K562 (cell line): Measurements from ENCODE around the gene RYR1. TPM values are rescaled to one million over a fixed set of nuclear protein-coding genes. Genes with fewer than 3 reads are reported as not detected.

Experiments
- ARHGAP35 ChIP-seq: fragments of 450-650 bp; IDR thresholded peaks from 2 replicates; pipeline ENCODE4 v1.6.1; 2018; ENCODE audit not compliant: partially characterized antibody
- BRCA1 ChIP-seq, 2 experiments: fragments of 450-650 bp in 1 of 2; sonication (generic) in 1 of 2; formaldehyde crosslinking in 1 of 2; IDR thresholded peaks; 2 replicates each; pipeline versions ENCODE4 v1.5.0 to v1.6.1; 2017 to 2020; ENCODE audit warnings: mild to moderate bottlenecking in 1 of 2, missing genetic modification reagents in 1 of 2
- CHD2 ChIP-seq: IDR thresholded peaks from 2 replicates; pipeline ENCODE4 v1.6.1; 2011; ENCODE audit warnings: low read depth, low read length
- E2F5 ChIP-seq: sonication (generic); formaldehyde crosslinking; IDR thresholded peaks from 2 replicates; pipeline ENCODE4 v1.8.0; 2022; ENCODE audit warnings: mild to moderate bottlenecking, missing genetic modification reagents
- HLTF ChIP-seq: fragments of 450-650 bp; IDR thresholded peaks from 2 replicates; pipeline ENCODE4 v1.6.1; 2016
- KDM2B ChIP-seq: fragments of 250-450 bp; sonication (Bioruptor Pico); IDR thresholded peaks from 2 replicates; pipeline ENCODE4 v1.8.0; 2021; ENCODE audit warnings: mild to moderate bottlenecking, moderate library complexity
- XRCC3 ChIP-seq: fragments of 450-650 bp; IDR thresholded peaks from 2 replicates; pipeline ENCODE4 v1.6.1; 2017; ENCODE audit warnings: mild to moderate bottlenecking, moderate library complexity
- ZNF780A ChIP-seq: fragments of 250-450 bp; sonication (Bioruptor Pico); IDR thresholded peaks from 2 replicates; pipeline ENCODE4 v1.5.0; 2021; ENCODE audit warnings: mild to moderate bottlenecking
- polyA plus RNA-seq, 8 experiments: library from polyadenylated mRNA; depleted of rRNA in 4 of 8; stranded (reverse) in 5 of 8; unstranded in 3 of 8; fragments of >200 nt; fragmentation: Nextera tagmentation in 2 of 8; fragmentation: Illumina TruSeq in 1 of 8; extraction: Ambion mirVana in 2 of 8; extraction: Trizol in 1 of 8; gene quantifications; 2 replicates each; pipeline versions ENCODE4 v1.2.1 to v1.2.3, GENCODE V29; 2011 to 2014; ENCODE audit warnings: inconsistent platforms in 1 of 8, missing spikeins in 1 of 8
- total RNA-seq, 7 experiments: library from RNA; depleted of rRNA in 6 of 7; stranded (reverse); fragments of >200 nt in 6 of 7; fragmentation: Illumina TruSeq in 2 of 7; extraction: Trizol in 2 of 7; gene quantifications; 2 replicates each; pipeline versions ENCODE4 v1.2.1 to v1.2.3, GENCODE V29; 2011 to 2021; ENCODE audit warnings: low replicate concordance in 1 of 7
- TF ChIP-seq, protein P1 (sequence below): sonication (generic); formaldehyde crosslinking; IDR thresholded peaks from 2 replicates; pipeline ENCODE4 v1.8.1; 2023; ENCODE audit warnings: missing genetic modification reagents, mild to moderate bottlenecking, borderline replicate concordance
- TF ChIP-seq, protein P2 (sequence below), 2 experiments: fragments of 450-650 bp in 1 of 2; IDR thresholded peaks; 2 replicates each; pipeline ENCODE4 v1.6.1; 2011 to 2017; ENCODE audit warnings: low read depth in 2 of 2, antibody characterized with exemption in 1 of 2, borderline replicate concordance in 1 of 2, low read length in 1 of 2, mild to moderate bottlenecking in 1 of 2, mixed read lengths in 1 of 2; ENCODE audit not compliant: control insufficient read depth in 1 of 2

The RYR1 gene
- total and polyA plus RNA-seq, 9 of the 15 experiments (the other 6 are each of a cell fraction or from before 2014, with no cell fraction given) = 0.11 to 7.4 (median 3.7) TPM

- TF ChIP-seq BRCA1 (IDR thresholded peaks at IDR 0.05) (no peak), BRCA1 (CRISPR knock-in tag; IDR thresholded peaks at IDR 0.05) (no peak), XRCC3 (no peak), ARHGAP35 (no peak), ZNF780A (no peak), CHD2 (no peak), HLTF (no peak), E2F5 (CRISPR knock-in tag) (no peak), KDM2B (CRISPR knock-in tag) (no peak)
- TF ChIP-seq, protein P1, sequence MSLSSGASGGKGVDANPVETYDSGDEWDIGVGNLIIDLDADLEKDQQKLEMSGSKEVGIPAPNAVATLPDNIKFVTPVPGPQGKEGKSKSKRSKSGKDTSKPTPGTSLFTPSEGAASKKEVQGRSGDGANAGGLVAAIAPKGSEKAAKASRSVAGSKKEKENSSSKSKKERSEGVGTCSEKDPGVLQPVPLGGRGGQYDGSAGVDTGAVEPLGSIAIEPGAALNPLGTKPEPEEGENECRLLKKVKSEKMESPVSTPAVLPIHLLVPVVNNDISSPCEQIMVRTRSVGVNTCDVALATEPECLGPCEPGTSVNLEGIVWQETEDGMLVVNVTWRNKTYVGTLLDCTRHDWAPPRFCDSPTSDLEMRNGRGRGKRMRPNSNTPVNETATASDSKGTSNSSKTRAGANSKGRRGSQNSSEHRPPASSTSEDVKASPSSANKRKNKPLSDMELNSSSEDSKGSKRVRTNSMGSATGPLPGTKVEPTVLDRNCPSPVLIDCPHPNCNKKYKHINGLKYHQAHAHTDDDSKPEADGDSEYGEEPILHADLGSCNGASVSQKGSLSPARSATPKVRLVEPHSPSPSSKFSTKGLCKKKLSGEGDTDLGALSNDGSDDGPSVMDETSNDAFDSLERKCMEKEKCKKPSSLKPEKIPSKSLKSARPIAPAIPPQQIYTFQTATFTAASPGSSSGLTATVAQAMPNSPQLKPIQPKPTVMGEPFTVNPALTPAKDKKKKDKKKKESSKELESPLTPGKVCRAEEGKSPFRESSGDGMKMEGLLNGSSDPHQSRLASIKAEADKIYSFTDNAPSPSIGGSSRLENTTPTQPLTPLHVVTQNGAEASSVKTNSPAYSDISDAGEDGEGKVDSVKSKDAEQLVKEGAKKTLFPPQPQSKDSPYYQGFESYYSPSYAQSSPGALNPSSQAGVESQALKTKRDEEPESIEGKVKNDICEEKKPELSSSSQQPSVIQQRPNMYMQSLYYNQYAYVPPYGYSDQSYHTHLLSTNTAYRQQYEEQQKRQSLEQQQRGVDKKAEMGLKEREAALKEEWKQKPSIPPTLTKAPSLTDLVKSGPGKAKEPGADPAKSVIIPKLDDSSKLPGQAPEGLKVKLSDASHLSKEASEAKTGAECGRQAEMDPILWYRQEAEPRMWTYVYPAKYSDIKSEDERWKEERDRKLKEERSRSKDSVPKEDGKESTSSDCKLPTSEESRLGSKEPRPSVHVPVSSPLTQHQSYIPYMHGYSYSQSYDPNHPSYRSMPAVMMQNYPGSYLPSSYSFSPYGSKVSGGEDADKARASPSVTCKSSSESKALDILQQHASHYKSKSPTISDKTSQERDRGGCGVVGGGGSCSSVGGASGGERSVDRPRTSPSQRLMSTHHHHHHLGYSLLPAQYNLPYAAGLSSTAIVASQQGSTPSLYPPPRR (CRISPR knock-in tag) = 0 out of 2 replicates have a peak, but pooled peaks have one; percentile 66
- TF ChIP-seq, protein P2, sequence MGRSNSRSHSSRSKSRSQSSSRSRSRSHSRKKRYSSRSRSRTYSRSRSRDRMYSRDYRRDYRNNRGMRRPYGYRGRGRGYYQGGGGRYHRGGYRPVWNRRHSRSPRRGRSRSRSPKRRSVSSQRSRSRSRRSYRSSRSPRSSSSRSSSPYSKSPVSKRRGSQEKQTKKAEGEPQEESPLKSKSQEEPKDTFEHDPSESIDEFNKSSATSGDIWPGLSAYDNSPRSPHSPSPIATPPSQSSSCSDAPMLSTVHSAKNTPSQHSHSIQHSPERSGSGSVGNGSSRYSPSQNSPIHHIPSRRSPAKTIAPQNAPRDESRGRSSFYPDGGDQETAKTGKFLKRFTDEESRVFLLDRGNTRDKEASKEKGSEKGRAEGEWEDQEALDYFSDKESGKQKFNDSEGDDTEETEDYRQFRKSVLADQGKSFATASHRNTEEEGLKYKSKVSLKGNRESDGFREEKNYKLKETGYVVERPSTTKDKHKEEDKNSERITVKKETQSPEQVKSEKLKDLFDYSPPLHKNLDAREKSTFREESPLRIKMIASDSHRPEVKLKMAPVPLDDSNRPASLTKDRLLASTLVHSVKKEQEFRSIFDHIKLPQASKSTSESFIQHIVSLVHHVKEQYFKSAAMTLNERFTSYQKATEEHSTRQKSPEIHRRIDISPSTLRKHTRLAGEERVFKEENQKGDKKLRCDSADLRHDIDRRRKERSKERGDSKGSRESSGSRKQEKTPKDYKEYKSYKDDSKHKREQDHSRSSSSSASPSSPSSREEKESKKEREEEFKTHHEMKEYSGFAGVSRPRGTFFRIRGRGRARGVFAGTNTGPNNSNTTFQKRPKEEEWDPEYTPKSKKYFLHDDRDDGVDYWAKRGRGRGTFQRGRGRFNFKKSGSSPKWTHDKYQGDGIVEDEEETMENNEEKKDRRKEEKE (IDR thresholded peaks at IDR 0.05; ENCODE audit: borderline replicate concordance in 1 of 2, control insufficient read depth in 1 of 2, low read depth in 2 of 2, low read length in 1 of 2) = no peak
Measured at GRCh38 chr19:38618590-38619360, 185.3 kb downstream of the RYR1 start, which contains the start of gene EIF3K (continued).
